GM12891 (cell line): ENCODE measurements around the gene VGLL1.

Experiments
- POLR2AphosphoS5 ChIP-seq: IDR thresholded peaks from 2 replicates; pipeline ENCODE4 v1.6.1; 2011; ENCODE audit warnings: low read depth, low read length, control low read depth
- SPI1 ChIP-seq: IDR thresholded peaks from 2 replicates; pipeline ENCODE4 v1.6.1; 2011; ENCODE audit warnings: low read depth, low read length, control low read depth

DNA sequence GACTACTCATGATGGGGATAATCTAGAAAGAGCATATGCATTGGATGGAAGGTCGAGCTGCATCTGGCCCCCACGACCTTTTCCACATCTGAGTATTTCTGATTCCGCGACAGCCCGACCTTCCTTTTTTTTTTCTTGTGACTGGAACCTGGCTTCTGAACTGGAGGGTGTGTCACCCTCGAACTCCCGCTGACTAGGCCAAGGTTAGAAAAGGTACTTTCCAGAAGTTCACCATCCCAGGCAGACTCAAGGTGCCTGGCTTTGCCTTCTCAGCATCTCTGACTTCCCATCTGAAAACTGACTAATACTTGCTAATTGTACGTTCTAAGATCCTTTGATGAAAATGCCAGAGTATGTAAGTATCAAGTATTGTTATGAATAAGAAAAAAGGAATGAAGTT is 66.6 kb downstream of the VGLL1 start:
- TF ChIP-seq POLR2AphosphoS5: no peak
- no peak for TF ChIP-seq SPI1
